Activated CD4-positive, CD25-positive, alpha-beta regulatory T cell treated with anti-CD3 and anti-CD28 coated beads, Interleukin-2, amount 50 U/mL, for 24 hours (primary cell): Measurements from ENCODE around the gene GHRH.

Experiments
- ATAC-seq, 2 donors: fragments of 150-1000 bp; cut with Tn5 transposase; one replicate each; pipeline ENCODE4 v1.10.0; 2021; ENCODE audit warnings: mild to moderate bottlenecking in 1 of 2, moderate library complexity in 1 of 2

The GHRH gene

DNA sequence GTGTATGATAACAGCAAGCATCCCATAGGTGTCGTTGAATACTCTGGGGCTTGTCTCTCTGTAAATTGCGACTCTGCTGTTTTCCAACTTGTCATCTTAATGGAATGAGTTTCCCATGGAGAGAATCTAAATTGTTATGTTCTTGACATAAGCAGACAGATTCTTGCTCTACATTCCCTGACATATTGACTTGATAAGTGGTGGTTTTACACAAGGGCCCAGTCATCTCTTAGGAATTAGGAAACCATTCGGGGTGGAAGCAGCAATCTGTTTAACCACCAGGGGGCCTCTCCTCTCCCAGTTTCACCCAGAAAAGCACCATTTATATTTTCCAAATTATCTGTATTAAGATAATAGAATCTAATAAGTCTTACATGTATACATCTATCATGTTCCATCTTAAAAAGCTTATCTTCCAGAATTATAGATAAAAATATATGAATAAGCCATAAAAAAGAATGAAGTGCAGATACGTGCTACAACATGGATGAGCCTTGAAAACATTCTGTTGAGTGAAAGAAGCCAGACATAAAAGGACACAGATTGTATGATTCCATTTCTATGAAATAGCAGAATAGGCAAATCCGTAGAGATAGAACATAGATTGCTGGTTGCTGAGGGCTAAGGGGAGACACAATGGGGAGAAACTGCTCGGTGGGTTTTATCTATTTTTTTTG, 59.2 kb downstream of the GHRH start:
- no peak for ATAC-seq

DNA sequence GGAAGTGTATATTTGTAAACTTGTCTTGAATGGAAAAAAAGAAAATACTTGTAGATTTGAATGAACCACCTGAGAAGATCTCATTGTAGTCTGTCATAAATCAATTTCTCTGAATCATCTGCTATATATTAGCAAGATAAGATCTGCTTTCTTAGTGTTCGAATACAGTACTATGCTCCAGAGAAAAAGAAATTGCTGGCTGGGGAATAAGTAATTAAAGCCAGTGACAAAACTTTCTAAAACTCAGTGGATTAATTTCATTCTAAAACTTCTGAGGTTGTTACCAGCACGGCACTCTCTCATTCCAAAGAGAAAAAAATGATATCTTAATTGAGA, 59.8 kb downstream of the GHRH start:
- ATAC-seq: no peak
